HG03460 (cell line): ENCODE measurements around the gene SPHK2.

Source experiments
- ATAC-seq: cut with Tn5 transposase; IDR thresholded peaks from one replicate; pipeline ENCODE4 v1.9.1; 2021; ENCODE audit not compliant: unreplicated experiment

Gene SPHK2

GRCh38 chr19:48636859-48637448 is 17.6 kb downstream of the SPHK2 start, which contains the start of gene DBP:
DBP (minus strand) TSS chr19:48637379; CDS start chr19:48636994, 385 bp downstream.
- ATAC-seq = peak; percentile 5

DNA sequence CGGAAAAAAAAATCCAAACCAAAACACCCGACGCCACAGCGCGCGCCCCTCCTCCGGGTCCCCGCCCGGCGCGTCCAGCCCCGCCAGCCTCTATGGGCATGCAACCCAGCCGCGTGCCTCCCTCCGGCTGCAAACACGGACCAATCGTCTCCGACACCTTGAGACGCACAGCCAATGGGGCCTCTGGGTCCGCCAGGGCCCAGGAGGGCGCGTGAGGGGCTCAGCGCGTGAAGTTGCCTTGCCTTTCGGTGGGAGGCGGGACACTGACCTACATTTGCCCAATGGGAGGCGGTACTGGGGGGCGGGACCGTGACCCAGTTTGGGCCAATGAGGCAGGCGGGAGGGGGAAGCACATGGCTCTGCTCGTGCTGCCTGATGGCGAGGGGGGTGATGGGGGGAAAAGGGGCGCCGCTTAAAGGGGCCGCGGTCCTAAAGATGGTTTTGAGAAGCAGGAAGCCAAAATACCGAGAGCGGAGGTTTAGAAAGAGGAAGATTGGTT is 18.2 kb downstream of the SPHK2 start:
- ATAC-seq = peak; percentile 57

DNA sequence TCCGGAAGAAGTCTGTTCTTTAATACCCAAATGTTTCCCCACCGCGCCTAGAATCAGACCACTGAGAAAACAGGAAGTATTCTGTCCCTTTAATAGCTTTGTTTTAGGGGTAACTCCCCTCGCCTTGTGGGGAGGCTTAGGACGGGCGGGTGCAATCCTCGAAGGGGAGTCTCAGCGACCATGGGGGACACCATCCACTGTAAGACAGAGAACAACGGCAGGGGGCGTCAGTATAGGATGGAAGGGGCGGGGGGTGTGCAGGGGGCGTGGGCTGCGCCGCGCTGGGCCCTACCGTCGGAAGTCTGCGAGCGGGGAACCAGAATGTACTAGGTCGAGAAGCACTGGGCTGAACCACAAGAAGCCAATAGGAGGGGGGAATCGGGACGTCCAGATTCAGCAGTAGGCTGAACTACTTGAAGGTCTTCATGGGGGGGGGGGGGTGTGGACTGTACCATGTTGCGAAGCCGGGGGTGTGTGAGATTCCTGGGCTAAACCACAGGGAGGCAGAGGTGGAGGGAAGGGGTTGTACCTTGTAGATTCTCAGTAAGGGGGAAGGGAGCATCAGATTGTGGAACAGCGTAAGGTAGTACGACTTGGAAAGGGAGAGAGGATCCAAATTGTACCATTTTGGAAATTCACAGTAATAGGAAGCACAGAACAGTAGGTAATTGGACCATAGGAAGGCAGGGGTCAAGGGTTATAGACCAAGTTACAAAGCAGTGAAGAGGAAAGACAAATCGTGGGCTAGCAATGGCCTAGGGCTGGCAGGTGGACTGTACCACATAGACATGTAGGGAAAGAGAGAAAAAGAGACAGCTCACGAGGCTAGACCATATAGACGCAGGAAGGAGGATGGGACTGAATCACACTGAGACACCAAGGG is 18.9 kb downstream of the SPHK2 start:
- peak; percentile 16 for ATAC-seq

GRCh38 chr19:48638831-48639381 is 19.6 kb downstream of the SPHK2 start:
- no peak for ATAC-seq

GRCh38 chr19:48639483-48640375 is 20.4 kb downstream of the SPHK2 start:
- ATAC-seq = no peak

DNA sequence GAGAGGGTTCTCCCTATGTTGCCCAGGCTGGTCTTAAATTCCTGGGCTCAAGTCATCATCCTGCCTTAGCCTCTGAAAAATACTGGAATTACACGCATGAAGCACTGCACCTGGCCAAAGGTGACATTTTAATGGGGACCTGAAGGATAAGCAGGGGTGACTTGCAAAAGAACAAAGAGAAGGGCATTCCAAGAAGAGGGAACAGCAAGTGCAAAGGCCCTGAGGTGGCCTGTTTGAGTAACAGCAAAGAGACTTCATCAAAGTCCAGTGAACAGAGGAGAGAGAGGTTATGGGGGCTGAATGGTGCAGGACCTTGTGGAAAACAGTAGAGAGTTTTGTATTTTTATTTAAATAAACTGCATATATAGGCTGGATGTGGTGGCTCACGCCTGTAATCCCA is 22.5 kb downstream of the SPHK2 start:
- no peak for ATAC-seq

DNA sequence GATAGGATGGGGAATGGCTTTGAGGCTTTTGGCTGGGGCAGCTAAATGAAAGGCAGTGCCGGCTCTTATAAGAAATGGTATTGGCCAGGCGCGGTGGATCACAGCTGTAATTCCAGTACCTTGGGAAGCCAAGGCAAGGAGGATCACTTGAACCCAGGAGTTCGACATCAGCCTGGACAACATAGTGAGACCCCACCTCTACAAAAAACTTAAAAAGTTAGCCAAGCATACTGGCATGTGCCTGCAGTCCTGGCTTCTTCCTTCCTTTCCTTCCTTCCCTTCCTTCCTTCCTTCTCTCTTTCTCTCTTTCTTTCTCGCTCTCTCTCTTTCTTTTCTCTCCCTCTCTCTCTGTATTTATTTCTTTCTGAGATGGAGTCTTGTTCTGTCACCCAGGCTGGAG is 23.6 kb downstream of the SPHK2 start:
- ATAC-seq = no peak

GRCh38 chr19:48644355-48644754 is 25.0 kb downstream of the SPHK2 start:
- no peak for ATAC-seq

- no peak for ATAC-seq
These were observed 25.7 kb downstream of the SPHK2 start for GRCh38 chr19:48644839-48645619.

DNA sequence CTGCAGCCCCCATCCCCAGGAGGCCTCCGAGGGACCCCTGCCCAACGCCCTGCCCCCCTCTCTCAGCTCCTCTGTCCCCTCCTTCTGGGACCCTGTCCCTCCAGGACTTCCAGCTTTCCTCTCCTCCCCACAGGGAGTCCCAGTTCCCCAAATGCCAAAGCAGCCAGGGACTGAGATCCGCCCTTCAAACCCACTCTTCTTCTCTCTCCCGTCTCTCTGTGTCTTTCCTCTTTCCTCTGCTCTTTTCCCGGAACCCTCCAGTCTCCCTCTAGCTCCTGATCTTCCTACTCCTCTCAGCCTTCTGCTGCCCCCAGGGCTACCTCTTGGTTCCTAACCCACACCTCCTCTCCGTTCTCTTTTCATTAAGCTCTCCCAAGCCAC is 26.3 kb downstream of the SPHK2 start:
- ATAC-seq = no peak

- ATAC-seq = peak; percentile 60
These were observed 26.9 kb downstream of the SPHK2 start, which contains the start of gene CA11 for GRCh38 chr19:48646001-48646721. CA11 (minus strand) TSS chr19:48646187; CDS start chr19:48645632, 555 bp downstream.

- no peak for ATAC-seq
These were observed 27.5 kb downstream of the SPHK2 start for GRCh38 chr19:48646722-48647216.

DNA sequence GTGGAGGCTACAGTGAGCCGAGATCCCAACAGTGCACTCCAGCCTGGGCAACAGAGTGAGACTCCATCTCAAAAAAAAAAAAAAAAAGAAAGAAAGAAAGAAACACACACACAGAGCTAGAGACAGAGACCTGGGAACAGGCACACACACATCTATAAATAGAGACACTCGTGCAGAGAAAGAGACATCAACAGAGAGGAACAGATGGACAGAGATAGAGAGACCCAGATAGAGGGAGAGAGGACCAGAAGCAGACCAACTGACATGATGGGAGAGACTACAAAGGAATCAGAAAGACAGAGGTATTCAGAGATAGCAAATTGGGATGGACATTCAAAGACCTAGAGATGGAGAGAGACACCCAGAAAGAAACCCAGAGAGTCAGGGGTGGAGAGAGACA is 28.8 kb downstream of the SPHK2 start:
- no peak for ATAC-seq

GRCh38 chr19:48650974-48651682 is 31.8 kb downstream of the SPHK2 start:
- ATAC-seq = no peak

DNA sequence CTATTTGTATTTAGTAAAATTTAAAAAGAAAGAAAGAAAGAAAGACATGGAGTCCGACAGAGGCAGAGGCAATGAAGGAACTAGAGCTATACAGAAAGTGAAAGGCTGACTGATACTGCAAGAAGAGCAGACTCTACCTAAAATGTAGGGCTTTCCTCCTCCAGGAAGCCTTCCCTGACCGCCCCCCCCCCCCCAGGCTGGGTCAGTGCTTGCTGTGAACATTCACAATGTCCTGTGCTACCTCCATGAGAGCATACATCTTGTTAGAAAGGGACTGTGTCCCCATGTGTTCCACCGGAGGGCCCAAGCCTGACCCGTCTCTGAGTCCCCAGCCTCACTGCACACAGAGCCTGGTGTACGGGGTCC is 32.4 kb downstream of the SPHK2 start:
- no peak for ATAC-seq

GRCh38 chr19:48654299-48655059 is 35.2 kb downstream of the SPHK2 start:
- no peak for ATAC-seq

- ATAC-seq = no peak
These were observed 37.7 kb downstream of the SPHK2 start for GRCh38 chr19:48656840-48657474.
